Measurements from ENCODE around the gene CTNNA3.

The CTNNA3 gene

GRCh38 chr10:66257801-66258200 is 1438.2 kb downstream of the CTNNA3 start:
- Histone ChIP-seq H3K9me3 (ENCODE audit: control insufficient read depth, insufficient read depth, low read depth, low read length) (no peaks in the 10 kb centered on the region), H3K4me1 (ENCODE audit: control insufficient read depth, insufficient read depth, low read length) (no peaks in the 10 kb centered on the region), H3K4me3 (ENCODE audit: low read depth, low read length) (no peak overlapping the region), H3K27ac (ENCODE audit: extremely low read depth, low read depth, low read length) (no peak overlapping the region), H3K36me3 (ENCODE audit: control insufficient read depth in 2 of 2, insufficient read depth in 1 of 2, low read length in 2 of 2) (no peaks in the 10 kb centered on the region)
- ChIA-PET CTCF (no interaction called here), POLR2A (no interaction called here)
- TF ChIP-seq ZNF148 (tag by site-specific recombination; IDR thresholded peaks at IDR 0.05; ENCODE audit: borderline replicate concordance) (no peak), IKZF3 (tag by site-specific recombination; IDR thresholded peaks at IDR 0.05) (no peak), ZNF433 (tag by site-specific recombination; IDR thresholded peaks at IDR 0.05; ENCODE audit: low read depth) (no peak), ZNF350 (tag by site-specific recombination; IDR thresholded peaks at IDR 0.05) (no peak)

GRCh38 chr10:66252986-66253385 is 1443.0 kb downstream of the CTNNA3 start:
- no peaks in the 10 kb centered on the region for H3K36me3 ChIP-seq (ENCODE audit: control insufficient read depth in 2 of 2, insufficient read depth in 1 of 2, low read length in 2 of 2)
- no peaks in the 10 kb centered on the region for H3K9me3 ChIP-seq (ENCODE audit: control insufficient read depth, insufficient read depth, low read depth, low read length)
- no peak for TF ChIP-seq ZNF169 (tag by site-specific recombination; IDR thresholded peaks at IDR 0.05)
- ChIA-PET CTCF (no interaction called here), POLR2A (no interaction called here)
- no peak overlapping the region for H3K27ac ChIP-seq (ENCODE audit: extremely low read depth, low read depth, low read length)
- no peak overlapping the region for H3K4me3 ChIP-seq (ENCODE audit: low read depth, low read length)
- no peaks in the 10 kb centered on the region for H3K4me1 ChIP-seq (ENCODE audit: control insufficient read depth, insufficient read depth, low read length)

- Histone ChIP-seq H3K4me1 (ENCODE audit: control insufficient read depth, insufficient read depth, low read length) (no peaks in the 10 kb centered on the region), H3K36me3 (ENCODE audit: control insufficient read depth in 2 of 2, insufficient read depth in 1 of 2, low read length in 2 of 2) (no peaks in the 10 kb centered on the region), H3K9me3 (ENCODE audit: control insufficient read depth, insufficient read depth, low read depth, low read length) (no peaks in the 10 kb centered on the region), H3K27ac (ENCODE audit: extremely low read depth, low read depth, low read length) (no peak overlapping the region), H3K4me3 (ENCODE audit: low read depth, low read length) (no peak overlapping the region)
- ChIA-PET POLR2A (no interaction called here), CTCF (no interaction called here)
- TF ChIP-seq ZNF473 (tag by site-specific recombination; IDR thresholded peaks at IDR 0.05) (no peak), ZEB2 (tag by site-specific recombination; IDR thresholded peaks at IDR 0.05) (no peak), ZNF114 (tag by site-specific recombination; IDR thresholded peaks at IDR 0.05) (no peak), ZNF645 (tag by site-specific recombination; IDR thresholded peaks at IDR 0.05) (no peak), ZBTB44 (tag by site-specific recombination; IDR thresholded peaks at IDR 0.05) (no peak), ZNF660 (tag by site-specific recombination; IDR thresholded peaks at IDR 0.05) (no peak), SALL2 (tag by site-specific recombination; IDR thresholded peaks at IDR 0.05; ENCODE audit: borderline replicate concordance) (no peak), ZNF792 (tag by site-specific recombination; IDR thresholded peaks at IDR 0.05) (no peak), ZNF366 (tag by site-specific recombination; conservative IDR thresholded peaks at IDR 0.05) (no peak), ZFP69B (tag by site-specific recombination; IDR thresholded peaks at IDR 0.05) (no peak)
These were observed 1449.8 kb downstream of the CTNNA3 start for GRCh38 chr10:66246177-66246576.

DNA sequence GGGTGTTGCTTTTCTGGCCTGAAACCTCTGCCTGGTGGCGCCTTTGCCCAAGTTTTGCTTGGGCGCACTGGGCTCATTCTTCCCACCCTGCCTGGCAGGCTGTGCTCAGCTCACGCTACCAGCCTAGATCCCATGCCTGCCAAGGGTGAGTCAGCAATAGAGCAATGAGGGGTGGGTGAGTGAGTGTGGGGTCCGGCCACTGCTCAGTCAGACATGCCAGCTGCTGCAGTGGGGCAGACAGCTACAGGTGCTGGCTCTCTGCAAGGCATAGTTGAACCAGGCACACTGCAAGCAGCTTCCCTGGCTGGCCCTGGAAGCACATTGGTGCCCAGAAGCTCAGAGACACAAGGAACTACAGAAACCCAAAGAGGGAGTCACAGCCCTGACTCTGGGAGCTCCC is 1451.0 kb downstream of the CTNNA3 start:
- CTCF ChIA-PET, result no interaction called here
- Histone ChIP-seq H3K27ac (ENCODE audit: extremely low read depth, low read depth, low read length) (no peak overlapping the region), H3K4me3 (ENCODE audit: low read depth, low read length) (no peak overlapping the region), H3K4me1 (ENCODE audit: control insufficient read depth, insufficient read depth, low read length) (no peaks in the 10 kb centered on the region), H3K36me3 (ENCODE audit: control insufficient read depth in 2 of 2, insufficient read depth in 1 of 2, low read length in 2 of 2) (no peaks in the 10 kb centered on the region), H3K9me3 (ENCODE audit: control insufficient read depth, insufficient read depth, low read depth, low read length) (no peaks in the 10 kb centered on the region)
- POLR2A ChIA-PET, result no interaction called here
- TF ChIP-seq ZNF302 (tag by site-specific recombination; IDR thresholded peaks at IDR 0.05; ENCODE audit: low read depth) (no peak), GLIS2 (tag by site-specific recombination; IDR thresholded peaks at IDR 0.05) (no peak), ZNF426 (tag by site-specific recombination; IDR thresholded peaks at IDR 0.05) (no peak), PATZ1 (tag by site-specific recombination; IDR thresholded peaks at IDR 0.05) (no peak), ZNF404 (tag by site-specific recombination; IDR thresholded peaks at IDR 0.05) (no peak), CTCF (tag by site-specific recombination; IDR thresholded peaks at IDR 0.05) (no peak)
